ENCODE results near the gene TCF12.
"Not testable (repeated sequence)": the region's sequence is repeated elsewhere in the genome, so short reads cannot be mapped to it uniquely, and the experiment has no call there.

The TCF12 gene

DNA sequence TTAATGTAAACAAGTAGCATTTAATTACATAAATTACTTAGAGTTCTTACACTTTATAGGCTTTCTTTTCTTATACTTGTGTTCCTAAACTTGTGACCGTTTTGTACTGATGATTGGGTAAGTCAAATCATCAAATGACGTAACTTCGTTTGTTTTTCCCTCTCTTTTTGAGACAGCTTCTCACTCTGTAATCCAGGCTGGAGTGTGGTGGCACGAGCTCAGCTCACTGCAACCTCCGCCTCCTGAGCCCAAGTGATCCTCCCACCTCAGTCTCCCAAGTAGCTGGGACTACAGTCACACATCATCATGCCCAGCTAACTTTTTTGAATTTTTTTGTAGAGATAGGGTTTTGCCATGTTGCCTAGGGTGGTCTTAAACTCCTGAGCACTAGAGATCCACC is 226.0 kb downstream of the TCF12 start:
- DNase-seq = no peak

- DNase-seq = peak; percentile 55 to 67
Measured at GRCh38 chr15:57146506-57147201, 228.2 kb downstream of the TCF12 start.

DNA sequence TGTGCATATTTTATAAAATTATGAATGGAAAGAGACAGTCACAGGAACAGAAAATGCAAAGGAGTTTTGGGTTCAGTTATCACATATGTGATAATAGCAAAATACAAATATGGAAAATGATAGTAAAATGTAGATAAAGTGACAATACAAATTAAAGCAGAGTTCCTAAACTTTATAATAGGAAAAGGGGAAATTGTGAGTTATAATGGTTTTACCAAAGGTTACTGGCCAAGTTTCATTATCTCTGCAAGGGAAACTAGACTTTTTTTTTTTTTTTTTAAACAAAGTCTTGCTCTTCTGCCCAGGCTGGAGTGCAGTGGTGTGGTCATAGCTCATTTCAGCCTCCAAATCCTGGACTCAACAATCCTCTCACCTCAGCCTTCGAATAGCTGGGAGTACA is 229.2 kb downstream of the TCF12 start:
- DNase-seq = no peak

DNA sequence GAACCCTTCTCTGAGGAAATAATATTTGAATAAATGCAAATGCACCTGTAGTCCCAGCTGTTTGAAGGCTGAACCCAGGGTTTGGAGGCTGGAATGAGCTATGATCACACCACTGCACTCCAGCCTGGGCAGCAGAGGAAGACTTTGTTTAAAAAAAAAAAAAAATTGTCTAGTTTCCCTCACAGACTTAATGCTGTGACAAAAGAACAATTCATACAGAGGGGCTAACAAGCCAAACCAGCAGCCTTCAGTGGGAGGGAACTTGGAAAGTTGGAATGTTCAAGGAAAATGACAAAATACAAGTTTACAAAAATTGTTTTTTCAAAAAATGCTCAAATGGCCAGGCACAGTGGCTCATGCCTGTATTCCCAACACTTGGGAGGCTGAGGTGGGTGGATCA is 229.8 kb downstream of the TCF12 start:
- no peak for DNase-seq

GRCh38 chr15:57149196-57149595 is 230.8 kb downstream of the TCF12 start:
- DNase-seq = peak; percentile 36 to 84

DNA sequence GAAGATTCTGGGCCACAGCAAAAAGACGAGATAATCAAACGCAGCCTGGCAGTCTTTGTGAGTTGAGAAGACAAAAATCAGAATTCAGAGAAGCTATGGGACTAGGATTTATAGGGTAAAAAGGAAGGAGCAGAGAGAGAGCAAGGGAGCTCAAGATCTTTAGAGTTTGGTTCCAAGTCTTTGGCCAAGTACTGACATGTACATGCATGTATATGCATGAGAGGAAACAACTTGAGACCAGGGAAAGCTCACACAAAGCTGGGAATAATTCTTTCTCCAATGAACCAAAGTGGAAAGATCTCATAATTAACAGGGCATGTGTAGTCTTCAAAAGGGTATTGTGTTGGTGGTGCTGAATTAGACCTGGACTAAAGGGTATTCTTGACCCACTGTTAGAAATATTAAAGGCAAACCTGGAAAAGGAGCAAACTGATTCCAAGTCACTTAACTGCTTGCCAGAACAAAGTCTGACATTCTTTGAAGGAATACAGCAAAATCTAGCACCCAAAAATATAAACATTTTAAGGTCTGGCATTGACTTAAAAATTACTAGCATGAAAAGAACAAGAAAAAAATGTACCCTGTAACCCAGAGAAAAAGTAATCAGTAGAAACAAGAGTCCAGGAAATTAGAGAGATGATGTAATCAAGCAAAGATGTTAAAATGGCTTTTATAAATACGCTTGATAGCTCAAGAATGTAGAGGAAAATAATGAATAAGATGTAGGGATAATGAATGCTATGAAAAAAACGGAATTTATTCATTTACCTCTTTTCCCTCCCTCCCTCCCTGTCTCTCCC is 231.8 kb downstream of the TCF12 start:
- no peak for DNase-seq

DNA sequence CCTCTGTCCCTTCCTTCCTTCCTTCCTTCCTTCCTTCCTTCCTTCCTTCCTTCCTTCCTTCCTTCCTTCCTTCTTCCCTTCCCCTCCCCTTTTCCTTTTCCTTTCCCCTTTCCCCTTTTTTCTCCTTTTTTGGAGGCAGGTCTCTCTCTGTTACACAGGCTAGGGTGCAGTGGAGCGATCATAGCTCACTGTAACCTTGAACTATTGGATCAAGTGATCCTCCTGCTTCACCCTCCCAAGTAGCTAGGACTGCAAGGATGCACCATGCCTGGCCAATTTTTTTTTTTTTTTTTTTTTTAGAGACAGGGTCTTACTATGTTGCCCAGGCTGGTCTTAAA is 232.4 kb downstream of the TCF12 start:
- not testable (repeated sequence) for DNase-seq

DNA sequence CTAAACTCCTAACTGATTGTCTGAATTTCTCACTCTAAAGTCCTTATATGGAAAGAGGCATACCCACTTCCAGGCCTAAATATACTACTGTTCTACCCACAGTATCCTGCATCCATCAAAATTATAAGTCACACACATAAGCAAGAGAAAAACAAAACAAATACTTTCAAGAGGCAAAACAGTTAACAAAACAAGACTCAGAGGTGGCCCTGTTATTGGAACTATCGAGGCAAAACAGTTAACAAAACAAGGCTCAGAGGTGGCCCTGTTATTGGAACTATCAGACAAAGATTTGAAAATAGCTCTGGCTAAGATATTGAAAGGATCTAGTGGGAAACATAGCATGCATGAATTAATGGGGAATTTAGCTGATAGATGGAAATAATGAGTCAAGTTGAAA is 233.7 kb downstream of the TCF12 start:
- no peak for DNase-seq

- DNase-seq = peak; percentile 69 to 71
Measured at GRCh38 chr15:57152666-57153539, 234.5 kb downstream of the TCF12 start.

GRCh38 chr15:57156210-57156884 is 237.9 kb downstream of the TCF12 start:
- no peak for DNase-seq

- DNase-seq = no peak
Measured at GRCh38 chr15:57158589-57158988, 240.1 kb downstream of the TCF12 start.

- no peak for DNase-seq
Measured at GRCh38 chr15:57158997-57159668, 240.7 kb downstream of the TCF12 start.

GRCh38 chr15:57159767-57160166 is 241.3 kb downstream of the TCF12 start:
- no peak for DNase-seq

DNA sequence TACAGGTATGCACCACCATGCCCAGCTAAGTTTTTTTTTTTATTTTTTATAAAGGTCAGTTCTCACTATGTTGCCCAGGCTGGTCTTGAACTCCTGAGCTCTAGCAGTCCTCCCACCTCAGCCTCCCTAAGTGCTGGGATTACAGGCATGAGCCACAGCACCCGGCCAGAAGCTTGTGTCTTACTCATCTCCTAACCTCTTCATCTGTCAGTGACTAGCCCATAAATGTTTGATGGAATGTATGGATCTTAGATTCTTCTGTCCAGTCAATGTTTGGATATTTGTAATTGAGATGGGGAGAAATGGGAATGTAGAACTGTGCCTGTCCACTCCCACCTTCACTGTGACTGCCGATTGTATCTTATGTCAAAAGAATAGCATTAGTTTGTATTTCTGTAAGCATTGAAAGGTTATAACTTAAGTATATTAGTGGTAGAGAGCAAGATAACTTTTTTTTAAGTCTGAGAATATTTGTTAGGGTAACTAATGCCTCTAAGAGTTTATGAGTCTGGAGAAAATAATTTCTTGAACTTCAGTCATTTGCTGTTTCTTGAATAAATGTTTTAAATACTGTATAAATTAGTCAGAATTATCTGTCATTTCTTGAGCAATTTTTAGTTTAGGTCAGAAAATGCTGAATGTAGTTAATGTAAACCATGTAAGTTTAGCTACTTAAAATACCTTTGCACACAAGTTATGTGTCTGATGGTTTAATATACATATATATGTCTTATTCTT is 242.5 kb downstream of the TCF12 start:
- DNase-seq = no peak

DNA sequence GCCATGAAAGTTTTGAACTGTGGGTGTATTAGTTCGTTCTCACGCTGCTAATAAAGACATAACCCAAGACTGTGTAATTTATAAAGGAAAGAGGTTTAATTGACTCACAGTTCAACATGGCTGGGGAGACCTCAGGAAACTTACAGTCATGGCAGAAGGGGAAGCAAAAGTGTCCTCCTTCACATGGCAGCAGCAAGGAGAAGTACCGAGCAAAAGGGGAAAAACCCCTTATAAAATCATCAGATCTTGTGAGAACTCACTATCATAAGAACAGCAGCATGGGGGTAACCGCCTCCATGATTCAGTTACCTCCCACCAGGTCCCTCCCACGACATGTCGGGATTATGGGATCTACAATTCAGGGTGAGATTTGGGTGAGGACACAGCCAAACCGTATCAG is 245.8 kb downstream of the TCF12 start:
- DNase-seq = peak in 1 of 2 donors; percentile 25

DNA sequence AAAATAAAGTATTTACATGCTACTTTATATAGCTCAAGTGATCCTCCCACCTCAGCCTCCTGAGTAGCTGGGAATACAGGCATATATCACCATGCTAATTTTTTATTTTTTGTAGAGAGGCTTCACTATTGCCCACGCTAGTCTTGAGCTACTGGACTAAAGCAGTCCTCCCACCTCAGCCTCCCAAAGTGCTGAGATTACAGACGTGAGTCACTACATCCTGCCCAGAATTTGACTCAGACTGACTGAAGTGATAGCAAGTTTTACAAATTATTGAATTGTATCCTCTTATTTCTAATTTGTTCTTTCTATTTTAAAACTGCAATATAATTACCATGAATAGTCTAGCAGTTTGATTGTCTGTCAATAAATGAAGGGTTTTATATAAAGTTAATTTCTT is 247.5 kb downstream of the TCF12 start:
- DNase-seq = peak; percentile 26 to 38

DNA sequence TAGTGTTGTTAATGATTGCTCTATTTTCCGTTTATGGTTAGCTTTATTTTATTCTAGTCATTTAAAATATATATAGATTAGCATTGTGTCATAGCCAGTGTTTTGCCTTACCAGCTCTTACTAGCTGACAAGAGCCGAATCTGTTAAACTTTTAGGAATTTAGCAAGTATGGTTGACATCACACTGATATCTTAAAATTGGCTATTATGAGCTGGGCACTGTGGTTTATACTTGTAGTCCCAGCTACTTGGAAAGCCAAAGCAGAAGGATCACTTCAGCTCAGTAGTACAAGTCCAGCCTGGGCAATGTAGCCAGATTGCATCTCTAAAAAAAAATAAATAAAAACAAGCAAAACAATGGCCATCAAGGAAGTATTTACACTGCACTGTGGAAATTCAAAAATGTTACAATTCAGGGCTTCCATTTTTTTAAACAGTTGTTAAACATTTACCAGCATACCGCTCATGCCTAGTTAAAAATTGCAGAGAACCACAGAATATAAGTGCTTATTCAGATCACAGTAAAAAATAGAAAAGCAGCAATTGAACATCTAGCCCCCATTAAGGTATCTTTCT is 249.5 kb downstream of the TCF12 start:
- DNase-seq = no peak

GRCh38 chr15:57169643-57170042 is 251.2 kb downstream of the TCF12 start:
- no peak for DNase-seq

DNA sequence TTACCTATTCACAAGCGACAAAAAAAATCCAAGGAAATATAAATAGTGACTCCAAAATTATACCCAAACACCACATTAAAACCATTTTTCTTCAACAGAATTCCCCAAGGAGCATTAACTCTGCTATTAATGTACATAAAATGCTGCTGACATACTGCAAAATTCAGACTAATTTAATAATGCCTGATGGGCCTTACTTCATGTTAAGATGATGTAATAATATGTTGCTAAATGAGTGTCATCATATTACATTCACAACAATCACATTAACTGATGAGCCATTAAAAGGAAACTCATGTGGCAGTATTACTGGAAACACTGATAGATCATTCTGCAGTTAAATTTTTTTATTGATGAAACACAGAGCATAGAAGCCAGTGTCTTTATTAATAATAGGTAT is 253.0 kb downstream of the TCF12 start:
- DNase-seq = peak in 1 of 2 donors; percentile 56

DNA sequence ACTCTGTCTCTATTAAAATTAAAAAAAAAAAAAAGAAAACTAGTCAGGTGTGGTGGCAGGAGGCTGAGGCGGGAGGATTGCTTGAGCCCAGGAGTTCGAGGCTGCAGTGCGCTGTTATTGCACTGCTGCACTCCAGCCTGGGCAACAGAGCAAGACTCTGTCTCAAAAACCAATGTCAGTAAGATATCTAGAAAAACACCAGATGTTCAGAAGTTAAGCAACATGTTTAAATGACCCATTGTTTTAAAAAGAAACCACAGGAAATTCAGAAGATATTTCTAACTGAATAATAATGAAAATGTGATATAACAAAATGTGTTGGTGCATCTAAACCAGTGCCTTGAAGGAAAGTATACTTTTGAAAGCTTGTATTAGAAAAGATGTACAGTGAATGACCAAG is 254.5 kb downstream of the TCF12 start:
- DNase-seq = no peak

- DNase-seq = no peak
Measured at GRCh38 chr15:57183041-57183440, 264.6 kb downstream of the TCF12 start.
